ENCODE data around the gene P2RX4.
"Not testable (repeated sequence)": the region's sequence is repeated elsewhere in the genome, so short reads cannot be mapped to it uniquely, and the experiment has no call there.

P2RX4 gene

DNA sequence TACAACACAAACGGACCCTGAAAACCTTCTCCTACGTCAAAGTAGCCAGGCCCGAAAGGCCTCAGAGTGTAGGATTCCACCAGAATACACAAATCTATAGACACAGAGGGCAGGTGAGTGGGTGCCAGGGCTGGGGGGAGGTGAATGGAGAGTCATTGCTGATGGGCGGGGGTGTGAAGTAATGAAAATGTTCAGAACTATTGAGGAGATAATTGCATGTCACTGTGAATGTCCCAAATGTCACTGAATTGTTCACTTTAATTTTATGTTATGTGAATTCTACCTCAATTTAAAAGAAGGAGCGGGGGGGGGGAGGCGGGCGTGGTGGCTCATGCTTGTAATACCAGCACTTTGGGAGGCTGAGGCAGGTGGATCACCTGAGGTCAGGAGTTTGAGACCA, 36.0 kb downstream of the P2RX4 start:
- DNase-seq: no peak

DNA sequence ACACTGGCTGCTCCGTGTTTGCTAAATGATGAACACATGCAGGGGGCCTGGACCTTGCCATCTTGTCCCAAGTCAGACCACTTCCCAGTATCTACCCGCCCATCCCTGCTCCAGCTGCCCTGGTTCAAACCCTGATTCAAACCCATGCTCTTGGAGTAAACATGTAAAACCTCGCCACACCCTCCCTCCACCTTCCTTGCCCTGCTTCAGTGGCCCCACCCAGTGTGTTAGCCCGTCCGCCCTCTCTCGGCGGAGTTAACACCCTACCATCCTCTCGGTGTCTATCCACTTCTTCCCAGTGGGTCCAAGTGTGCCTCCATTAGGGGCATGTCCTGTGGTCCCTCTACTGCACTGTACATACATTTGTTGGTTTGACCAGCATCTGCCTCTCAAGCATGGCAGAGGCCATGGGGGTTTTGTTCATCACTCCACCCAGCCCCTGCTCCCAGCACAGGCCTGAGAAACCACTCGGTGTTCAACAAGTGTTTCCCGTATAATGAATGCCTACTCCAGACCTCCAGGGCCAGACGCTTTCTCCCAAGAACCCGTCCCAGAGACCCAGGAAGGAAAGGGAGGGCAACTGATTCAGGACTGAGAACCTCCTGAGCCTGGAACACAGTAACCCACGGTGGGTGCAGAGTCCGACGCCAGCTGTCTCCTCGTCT, 37.1 kb downstream of the P2RX4 start:
- DNase-seq: no peak

DNA sequence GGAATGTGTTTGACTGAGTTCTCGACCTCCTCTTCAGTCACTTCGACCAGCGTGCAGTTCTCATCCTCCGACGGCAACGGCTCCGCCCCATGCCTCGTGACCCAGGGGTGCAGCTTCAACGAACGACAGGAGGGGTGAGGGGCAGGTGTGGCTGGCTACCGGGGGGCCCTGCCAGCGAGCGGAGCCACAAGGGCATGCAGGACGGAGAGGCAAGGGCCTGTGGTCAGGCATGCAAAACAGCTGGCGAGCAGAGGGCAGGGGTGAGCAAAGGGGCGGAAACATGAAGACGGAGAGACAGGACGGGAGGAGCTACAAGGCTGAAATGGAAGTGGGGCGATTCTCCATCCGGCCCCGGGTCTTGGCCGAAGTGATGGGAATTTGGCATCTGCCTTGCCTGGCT, 38.7 kb downstream of the P2RX4 start:
- no peak for DNase-seq

DNA sequence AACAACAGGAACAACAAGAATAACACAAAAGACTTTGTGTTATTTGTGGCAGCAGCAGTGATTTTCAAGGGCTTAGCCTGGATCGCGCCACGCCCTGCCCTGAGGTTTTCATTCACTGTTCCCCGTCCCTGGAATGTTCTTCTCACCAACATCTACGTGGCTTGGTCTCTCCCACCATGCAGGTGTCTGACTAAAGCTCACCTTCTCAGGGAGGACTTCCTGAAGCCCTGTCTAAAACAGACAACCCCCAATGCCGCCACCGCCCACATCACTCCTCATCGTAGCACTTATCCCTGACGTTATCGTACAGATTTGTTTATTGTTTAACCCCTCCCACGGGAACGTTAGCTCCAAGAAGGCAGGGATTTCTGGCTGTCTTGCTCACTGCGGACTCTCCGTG, 40.4 kb downstream of the P2RX4 start:
- DNase-seq: no peak

DNA sequence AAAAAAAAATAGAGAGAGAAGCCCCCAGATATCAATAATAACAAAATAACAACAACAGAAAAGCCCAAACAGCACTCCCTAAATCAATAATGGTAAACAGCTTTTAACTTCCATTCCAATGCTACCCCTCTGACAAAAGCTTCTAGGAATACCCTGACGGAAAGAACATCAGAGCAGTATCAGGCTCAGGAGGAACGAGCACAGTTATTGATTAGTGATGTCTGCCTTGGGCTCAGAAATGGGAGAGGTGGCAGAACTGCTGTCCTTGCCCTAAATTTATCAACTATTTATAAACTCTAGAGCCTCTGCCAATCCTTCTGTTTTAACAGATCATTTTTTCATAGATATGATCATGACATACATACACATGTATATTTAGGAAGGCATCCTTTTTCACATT, 41.9 kb downstream of the P2RX4 start:
- no peak for DNase-seq

DNA sequence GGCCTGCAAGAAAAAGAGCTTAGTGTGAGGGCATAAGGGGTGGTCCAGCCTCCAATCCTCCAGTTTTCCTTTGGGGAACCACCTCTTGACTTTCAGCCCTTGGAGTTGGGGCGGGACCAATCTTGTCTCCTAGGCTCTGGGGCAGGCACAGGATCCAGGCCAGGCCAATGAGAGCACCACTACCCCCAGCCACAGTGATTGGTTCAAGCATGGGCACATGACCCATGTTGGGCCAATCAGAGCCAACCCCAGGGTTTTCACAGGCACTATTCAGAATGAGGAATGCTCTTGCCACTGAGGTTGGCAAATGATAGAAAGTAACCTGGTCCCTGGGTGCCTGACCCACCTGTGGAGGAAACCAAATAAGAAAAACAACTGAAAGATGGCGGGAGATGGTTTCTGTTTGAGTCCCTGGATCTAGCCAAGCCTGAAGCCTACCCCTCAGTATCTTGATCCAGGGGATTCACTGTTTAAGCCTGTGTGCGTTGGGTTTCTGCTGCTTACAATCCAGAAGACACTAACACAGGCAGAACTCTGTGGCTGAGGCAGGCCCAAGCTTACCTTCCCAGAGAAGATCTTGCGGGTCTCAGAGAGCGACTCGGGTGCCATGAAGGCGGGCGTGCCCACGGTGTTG, 42.9 kb downstream of the P2RX4 start:
- DNase-seq: no peak

DNA sequence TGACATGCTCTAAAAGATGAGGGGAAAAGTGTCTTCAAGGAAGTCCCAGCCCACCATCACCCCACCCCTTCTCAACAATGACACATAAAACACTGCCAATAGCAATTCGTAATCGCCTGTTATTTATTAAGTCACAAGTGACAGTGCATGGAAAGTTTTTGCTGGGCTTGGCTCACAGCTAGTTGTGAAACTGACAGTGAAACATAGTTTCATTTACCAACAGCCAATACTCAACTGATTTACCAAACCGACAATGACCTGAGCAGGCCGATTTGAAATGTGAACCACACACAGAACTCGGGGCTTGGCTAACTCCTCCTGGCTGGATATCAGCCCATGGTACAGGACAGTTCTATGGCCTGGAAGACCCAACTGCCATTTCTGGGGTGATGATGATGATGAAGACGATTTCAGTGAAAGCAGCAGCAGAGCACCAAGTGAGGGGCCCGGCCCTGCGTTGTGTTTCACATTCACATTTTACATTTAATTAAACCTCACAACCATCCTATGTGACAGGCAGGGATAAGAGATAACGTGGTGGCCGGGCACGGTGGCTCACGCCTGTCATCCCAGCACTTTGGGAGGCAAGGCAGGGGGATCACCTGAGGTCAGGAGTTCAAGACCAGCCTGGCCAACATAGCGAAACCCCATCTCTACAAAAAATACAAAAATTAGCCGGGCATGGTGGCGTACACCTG, 43.9 kb downstream of the P2RX4 start:
- DNase-seq: no peak

DNA sequence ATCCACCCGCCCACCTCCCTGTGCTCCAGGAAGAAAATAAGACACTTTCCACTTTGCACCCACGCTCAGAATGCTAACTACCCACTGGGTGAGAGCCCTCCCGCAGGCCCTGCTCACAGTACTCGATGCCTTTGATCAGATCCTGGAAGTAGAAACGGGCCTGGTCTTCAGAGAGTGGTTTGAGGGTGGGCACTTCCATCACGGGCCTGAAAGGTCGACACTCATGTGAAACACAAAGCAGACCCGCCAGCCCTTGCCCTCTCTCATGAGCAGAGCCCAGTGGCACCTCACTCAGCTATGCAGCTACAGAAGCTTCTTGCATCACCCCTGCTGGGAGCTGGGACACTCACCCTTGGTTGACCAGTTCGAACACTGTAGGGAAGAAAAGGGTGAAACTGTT, 45.5 kb downstream of the P2RX4 start:
- DNase-seq: no peak

DNA sequence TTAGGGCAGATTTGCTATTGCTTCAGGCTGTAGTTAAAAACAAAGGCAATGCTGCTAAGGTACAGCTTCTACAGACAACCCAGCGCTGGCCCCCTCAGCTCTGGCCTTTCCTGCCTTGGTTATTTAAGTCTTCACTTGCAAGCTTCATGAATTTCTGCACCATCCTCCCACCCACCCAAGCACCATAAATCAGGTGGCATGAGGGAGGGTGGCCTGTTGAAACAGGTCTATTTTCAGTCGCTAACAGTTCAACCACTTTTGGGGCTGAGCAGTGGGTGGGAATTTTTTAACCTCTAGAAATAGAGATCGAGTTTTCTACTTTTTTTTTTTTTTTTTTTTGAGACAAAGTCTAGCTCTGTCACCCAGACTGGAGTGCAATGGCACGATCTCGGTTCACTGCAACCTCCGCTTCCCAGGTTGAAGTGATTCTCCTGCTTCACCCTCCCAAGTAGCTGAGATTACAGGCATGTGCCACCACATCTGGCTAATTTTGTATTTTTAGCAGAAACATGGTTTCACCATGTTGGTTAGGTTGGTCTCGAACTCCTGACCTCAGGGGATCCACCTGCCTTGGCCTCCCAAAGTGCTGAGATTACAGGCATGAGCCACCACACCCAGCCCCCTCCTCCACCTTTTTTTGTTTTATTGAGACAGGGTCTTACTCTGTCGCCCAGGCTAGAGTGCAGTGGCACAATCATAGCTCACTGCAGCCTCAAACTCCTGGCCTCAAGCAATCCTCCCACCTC, 47.9 kb downstream of the P2RX4 start:
- not testable (repeated sequence) for DNase-seq

DNA sequence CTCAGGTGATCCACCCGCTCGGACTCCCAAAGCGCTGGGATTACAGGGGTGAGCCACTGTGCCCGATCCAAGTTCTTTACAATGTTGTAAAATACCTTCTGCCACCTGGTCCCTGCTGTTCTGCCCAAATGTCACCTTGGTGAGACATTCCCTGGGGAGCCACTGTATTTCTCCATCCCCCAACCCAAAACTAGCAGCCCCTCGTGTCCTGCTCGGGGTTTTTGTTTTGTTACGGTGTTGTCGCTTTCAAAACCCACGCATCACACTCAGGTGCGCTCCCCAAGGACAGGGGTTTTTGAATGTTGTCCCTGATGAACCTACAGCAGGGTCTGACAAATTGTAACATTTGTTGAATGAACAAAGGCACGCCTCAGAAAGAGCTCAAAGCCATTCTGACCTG, 49.1 kb downstream of the P2RX4 start:
- DNase-seq: no peak

DNA sequence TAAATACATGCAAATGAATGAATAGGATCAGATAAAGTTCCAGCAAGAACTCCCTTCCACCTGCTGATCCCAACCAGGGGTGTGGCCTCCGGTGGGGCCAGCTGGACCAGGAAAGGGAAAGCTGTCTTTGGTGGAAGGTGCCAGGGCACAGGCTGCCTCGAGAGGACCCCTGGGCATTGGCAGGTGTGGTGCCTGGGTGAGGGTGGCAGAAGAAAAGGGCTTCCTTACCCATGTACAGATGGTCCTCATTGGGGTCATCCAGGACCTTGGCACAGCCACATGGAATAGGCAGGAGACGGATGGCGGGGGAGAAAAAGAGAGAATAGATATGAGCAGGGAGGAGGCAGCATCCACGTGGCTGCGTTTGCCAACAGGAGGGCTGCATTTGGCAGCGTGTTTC, 50.2 kb downstream of the P2RX4 start:
- no peak for DNase-seq

DNA sequence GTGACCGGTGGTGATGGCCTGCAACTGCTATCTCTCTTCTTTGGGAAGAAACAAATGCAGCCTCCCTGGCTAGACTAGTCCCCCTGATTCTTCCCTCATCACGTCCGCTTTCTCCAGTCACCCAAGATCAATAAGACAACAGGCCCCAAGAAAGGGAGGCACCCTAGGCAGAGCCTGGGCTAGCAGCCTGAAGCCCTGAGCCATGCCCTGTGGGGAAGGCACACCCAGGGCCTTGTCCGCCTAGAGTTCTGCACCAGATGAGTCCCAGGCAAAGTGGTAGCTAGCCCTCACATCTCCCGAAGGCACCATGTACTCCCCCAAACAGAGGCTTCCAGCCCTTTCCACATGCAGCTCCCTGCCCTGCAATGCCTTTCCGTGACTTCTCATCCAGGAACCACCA, 51.5 kb downstream of the P2RX4 start:
- no peak for DNase-seq

DNA sequence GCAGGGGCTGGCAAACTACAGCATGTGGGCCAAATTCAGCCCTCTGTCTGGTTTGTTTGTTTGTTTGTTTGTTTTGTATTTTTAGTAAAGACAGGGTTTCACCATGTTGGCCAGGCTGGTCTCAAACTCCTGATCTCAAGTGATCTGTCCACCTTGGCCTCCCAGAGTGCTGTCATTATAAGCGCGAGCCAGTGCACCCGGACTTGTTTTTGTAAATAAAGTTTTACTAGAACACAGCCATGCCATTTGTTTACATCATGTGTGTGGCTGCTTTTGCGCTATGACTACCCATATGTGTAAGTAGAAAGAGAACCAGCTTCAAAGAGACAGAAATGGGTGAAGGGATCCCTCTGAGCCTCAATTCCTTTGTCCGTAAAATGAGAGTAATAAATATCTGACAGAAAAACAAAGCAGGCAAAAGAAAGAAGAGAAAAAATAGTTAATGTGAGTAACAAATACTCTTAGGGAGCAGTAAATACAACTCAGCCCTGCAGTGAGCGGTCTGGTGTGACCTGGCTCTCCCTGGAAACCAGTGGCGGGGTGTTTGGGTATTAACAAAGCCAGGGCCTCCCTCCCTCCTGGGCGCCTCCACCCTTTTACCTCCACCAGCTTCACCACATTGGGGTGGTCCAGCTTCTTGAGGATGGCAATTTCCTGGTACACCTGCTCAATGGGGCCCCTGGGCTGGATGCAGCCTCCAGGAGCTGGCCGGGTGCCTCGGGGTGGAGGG, 53.4 kb downstream of the P2RX4 start:
- no peak for DNase-seq

DNA sequence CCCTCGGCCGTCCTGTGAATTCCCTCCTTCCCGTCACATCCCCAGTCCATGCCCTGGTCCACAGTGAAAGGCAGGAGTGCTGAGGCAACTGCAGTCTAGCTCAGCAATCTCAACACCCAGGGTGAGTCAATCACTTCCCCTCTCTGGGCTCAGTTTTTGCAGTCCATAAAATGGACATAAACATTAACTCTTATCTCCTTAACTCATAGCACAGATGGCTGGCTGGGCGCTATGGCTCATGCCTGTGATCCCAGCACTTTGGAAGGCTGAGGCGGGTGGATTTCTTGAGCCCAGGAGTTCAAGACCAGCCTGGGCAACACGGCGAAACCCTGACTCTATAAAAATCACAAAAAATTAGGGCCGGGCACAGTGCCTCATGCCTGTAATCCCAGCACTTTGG, 54.2 kb downstream of the P2RX4 start:
- DNase-seq: no peak

DNA sequence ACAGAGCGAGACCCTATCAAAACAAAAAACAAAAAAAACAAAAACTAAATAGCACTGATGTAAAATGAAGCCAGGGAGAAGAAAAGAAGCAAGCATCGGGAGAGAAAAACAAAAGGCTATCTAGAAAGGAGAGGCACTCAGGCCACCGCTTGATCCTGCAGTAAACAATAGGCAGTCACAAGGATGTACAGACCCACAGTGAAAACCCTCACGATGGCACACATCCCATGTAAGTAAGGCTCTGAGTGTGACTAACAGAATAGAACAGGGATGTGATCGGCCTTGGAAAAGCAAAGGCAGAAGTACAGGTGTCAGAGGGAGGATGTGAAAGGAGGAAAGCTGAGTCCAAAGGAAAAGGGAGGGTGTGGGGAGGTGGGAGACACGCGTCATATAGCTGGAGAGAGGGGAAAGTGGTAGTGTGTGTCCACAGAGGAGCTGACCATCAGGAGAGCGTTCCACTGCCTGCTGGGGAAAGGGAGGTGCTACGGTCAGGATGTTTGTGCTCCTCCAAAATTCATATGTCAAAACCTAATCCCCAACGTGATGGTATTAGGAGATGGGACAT, 55.1 kb downstream of the P2RX4 start:
- DNase-seq: no peak

DNA sequence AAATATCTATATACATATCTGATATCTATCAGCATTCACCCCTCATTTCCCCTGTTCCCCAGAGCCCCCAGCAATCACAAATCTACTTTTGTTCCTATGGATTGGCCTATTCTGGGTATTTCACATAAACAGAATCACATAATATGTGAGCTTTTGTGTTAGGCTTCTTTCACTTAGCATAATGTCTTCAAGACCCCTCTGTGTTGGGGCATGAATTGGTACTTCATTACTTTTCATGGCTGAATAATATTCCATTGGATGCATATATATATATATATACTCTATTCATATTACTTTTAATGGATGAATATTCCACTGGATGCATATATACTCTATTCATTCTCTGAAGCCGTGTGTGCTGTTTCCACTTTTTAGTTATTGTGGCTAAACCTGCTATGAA, 57.9 kb downstream of the P2RX4 start:
- DNase-seq: no peak

DNA sequence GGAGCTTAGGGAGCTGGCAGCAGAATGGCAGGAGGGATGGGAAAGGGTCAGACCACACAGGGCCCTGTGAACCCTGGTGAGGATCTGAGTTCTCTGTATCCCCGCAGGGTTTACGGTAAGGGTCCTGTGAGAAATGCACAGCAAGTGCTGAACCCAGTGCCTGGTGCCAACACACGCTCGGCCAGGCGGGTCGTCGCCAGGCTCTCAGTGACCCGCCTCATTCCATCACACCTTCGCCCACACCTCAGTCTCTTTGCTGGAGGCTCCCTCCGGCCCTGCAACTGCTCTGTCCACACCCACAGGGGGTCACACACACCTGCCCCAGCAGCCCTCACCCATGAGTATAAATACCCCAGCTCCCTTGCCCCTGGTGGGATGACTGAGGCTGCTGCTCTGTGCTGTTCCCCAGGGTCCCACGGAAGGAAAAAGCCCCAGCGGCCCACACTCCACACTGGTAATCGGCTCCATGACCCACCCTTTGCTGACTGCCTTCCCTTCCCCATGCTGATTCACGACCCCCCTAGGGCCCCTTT, 63.5 kb downstream of the P2RX4 start:
- no peak for DNase-seq

DNA sequence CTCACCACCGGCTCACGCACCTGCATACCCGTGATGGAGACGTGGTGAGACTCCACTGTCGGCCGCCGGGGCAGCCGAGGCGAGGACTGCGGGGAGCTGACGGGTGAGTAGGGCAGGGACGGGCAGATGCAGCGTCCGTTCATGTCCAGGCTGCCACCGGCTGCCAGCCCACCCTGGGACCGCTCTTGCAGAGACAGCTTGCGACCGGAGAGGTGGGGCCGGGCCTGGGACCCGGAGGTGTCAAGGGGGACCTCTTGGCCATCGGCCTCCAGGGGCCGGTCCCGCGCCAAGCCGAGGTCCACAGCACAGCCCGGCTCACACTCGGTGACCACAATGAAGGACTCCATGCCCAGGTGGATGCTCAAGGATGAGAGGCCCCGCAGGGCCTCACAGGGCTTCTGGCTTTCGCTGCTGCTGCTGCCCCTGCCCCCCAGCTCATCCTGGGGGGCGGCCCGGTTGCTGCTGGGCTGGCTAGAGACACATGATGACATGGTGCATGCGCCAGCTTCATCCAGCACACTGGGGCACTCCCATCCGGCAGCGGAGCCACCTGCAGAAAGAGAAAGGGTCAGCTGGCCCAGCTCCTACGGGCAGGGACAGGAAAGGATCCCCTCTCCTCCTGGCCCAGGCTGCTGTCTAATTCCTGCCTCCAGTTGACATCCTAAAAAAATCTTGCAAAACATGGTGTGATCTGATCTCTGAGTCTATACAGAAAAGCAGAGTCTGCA, 64.3 kb downstream of the P2RX4 start:
- DNase-seq: no peak

DNA sequence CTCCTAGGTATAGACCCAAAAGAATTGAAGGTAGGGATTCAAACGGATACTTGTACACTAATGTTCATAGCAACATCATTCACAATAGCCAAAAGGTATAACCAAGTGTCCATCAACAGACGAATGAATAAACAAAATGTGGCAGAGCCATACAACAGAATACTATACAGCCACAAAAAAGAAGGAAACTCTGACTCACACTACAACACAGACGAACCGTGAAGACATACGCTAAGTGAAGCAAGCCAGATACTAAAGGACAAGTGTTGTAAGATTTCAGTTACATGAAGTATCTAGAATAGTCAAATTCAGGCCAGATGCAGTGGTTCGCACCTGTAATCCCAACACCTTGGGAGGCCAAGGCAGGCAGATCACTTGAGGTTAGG, 67.4 kb downstream of the P2RX4 start:
- DNase-seq: no peak

DNA sequence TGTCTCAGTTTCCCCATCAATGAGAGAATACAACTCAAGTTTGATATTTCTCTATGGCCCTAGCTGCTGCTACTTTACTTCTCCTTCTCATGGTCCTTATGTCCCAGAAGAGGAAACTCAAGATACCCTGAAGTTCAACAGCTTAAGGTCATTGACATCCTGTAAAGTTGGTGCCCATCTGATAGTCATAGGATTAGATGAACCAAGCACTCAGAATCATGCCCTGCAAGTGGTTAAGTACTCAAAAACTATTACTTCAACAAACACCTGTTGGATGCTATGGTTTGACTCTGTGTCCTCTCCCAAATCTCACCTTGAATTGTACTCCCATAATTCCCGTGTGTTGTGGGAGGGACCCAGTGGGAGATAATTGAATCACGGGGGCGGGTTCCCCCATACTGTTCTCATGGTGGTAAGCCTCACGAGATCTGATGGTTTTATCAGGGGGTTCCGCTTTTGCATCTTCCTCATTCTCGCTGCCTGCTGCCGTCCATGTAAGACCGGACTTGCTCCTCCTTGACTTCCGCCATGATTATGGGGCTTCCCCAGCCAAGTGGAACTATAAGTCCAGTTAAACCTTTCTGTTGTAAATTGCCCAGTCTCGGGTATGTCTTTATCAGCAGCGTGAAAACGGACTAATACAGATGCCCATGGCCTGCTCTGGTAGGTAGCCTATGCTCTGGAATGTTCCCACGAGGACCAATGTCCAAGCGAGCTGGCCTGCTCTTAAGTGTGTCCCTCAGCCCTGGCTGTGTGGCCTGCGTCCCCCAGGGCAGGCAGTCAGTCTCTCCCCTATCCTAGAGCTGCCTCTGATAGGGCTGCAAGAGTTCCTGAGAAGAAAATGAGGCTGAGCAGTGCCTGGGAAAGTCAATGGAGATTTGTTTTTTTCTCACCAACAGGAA, 68.5 kb downstream of the P2RX4 start:
- no peak for DNase-seq

DNA sequence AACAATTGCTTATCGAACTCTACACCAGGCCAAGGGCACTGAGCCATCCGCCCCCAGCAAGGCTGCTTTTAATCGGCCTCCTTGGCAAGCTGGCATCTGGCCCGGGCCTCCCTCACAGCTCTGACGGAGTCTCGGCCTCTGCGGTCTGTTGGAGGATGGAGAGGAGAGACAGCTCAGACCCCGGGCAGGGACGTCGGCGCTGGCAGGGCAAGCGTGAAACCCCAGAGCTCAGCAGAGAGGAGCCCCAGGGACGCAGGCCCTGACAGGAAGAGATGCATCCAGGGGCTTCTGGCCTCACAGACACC, 69.1 kb downstream of the P2RX4 start:
- no peak for DNase-seq

Measured in SIG-M5 (cell line).